Measurements from ENCODE around the gene PSMB11. TPM values are rescaled to one million over a fixed set of nuclear protein-coding genes. Genes with fewer than 3 reads are reported as not detected.

Gene PSMB11
- total RNA-seq, 1 donor from 2014 or later: not detected

GRCh38 chr14:23056956-23057756 lies 15.1 kb downstream of the PSMB11 start, which contains the start of gene CDH24:
Gene CDH24, minus strand, starts transcription at chr14:23057520. Its CDS starts 1,787 bp downstream, at chr14:23055733.
- Mint-ChIP-seq H3K4me3 (peak within 1 kb of the TSS; percentile 96), H3K27me3 (ENCODE audit: low read depth) (peaks cover 5% of the 10 kb centered on the region), H3K9me3 (no peaks in the 10 kb centered on the region), H3K36me3 (ENCODE audit: low read depth) (peaks cover 4% of the 10 kb centered on the region), H3K4me1 (peaks cover 20% of the 10 kb centered on the region), H3K27ac (ENCODE audit: unreplicated experiment) (peak within 1 kb of the TSS; percentile 87)
- DNase-seq (ENCODE audit: low read depth, low spot score): peak; percentile 72
- TF ChIP-seq, protein P1, sequence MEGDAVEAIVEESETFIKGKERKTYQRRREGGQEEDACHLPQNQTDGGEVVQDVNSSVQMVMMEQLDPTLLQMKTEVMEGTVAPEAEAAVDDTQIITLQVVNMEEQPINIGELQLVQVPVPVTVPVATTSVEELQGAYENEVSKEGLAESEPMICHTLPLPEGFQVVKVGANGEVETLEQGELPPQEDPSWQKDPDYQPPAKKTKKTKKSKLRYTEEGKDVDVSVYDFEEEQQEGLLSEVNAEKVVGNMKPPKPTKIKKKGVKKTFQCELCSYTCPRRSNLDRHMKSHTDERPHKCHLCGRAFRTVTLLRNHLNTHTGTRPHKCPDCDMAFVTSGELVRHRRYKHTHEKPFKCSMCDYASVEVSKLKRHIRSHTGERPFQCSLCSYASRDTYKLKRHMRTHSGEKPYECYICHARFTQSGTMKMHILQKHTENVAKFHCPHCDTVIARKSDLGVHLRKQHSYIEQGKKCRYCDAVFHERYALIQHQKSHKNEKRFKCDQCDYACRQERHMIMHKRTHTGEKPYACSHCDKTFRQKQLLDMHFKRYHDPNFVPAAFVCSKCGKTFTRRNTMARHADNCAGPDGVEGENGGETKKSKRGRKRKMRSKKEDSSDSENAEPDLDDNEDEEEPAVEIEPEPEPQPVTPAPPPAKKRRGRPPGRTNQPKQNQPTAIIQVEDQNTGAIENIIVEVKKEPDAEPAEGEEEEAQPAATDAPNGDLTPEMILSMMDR (conservative IDR thresholded peaks at IDR 0.05): no peak

DNA sequence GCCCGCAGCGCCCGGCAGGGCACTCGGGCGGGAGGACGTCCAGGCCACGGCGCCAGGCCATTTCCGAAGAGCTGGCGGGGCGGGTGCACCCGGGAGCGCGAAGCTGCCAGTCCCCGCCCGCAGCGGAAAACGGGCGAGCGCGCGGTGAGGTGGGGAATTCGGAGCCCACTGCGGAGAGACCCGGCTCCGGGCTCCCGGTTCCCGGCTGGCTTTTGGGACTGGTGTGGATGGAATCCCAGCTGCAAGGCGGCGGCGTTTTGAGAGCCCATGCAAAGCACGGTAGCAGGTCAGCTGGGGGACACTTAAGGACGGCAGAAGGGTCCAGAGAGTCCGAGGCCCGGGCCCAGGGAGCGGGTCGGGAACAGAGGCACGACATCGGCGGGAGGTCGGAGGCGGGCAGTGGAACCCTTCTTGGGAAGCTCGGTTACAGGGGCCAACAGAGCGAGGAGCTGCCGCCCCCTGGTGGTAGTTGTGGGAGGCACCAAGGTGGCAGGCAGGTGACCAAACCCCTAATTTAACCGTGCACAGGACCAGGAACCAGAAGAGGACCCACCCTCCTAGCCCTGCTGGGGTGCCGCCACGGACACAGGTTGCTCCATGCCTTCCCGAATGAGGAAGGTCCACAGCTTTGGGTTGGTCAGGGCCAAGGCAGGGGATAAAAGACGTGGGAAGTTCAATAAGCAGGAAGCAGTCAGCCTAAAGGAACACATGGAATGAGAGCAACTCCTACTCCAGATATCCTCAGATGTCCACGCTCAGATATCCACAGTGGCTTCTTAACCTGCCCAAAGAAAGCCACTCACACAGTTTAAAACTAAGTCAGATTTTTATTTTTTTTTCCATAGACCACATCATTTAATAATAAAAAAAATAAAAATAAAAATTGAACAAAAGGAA lies 16.0 kb downstream of the PSMB11 start:
- H3K27ac Mint-ChIP-seq (ENCODE audit: unreplicated experiment): peak overlapping the region; percentile 87
- TF ChIP-seq, protein P1 (conservative IDR thresholded peaks at IDR 0.05): peak; percentile 97
- H3K4me3 Mint-ChIP-seq: peak overlapping the region; percentile 96
- H3K27me3 Mint-ChIP-seq (ENCODE audit: low read depth): peaks cover 5% of the 10 kb centered on the region
- no peaks in the 10 kb centered on the region for H3K9me3 Mint-ChIP-seq
- H3K4me1 Mint-ChIP-seq: peaks cover 20% of the 10 kb centered on the region
- peaks cover 8% of the 10 kb centered on the region for H3K36me3 Mint-ChIP-seq (ENCODE audit: low read depth)
- peak; percentile 96 for DNase-seq (ENCODE audit: low read depth, low spot score)

DNA sequence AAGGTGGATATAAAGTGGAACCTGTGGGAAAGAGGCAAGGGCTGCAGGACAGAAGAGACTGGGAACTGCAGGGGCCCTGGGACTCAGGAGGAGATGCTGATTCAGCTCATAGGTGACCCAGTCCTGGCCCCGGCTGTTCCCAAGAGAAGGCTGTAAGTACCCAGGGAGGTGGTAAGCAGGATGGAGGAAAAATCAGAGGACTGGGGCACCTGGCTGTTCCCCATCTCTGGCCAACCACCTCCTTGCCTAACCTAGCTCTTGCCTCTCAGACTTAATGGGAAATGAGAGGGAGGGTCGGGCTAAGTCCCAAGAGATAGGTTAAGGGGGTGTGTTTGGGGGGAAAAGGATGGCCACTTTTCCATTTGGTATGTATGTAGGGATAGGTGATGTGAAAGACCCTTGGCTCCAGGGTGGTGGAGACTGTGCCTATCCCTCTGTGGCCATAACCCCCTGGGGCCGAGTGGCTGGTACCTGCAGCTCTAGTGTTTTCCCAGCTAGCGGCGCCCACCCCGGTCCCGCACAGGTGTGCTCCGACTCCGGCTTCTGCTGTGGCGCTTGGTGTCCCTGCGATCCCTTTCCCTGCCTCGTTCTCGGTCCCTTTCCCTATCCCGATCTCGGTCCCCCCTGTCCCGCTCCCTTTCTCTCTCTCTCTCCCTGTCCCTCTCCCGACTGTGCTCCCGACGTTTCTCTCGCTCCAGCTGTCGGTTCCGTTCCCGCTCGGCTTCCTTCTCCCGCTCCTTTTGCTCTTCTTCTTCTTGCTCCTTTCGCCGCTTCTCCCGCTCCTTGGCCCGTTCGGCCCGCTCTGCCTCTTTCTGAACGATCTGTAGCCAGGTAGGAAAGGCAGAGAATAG lies 16.9 kb downstream of the PSMB11 start:
- Mint-ChIP-seq H3K36me3 (ENCODE audit: low read depth) (peaks cover 15% of the 10 kb centered on the region), H3K9me3 (no peaks in the 10 kb centered on the region), H3K4me3 (peak overlapping the region; percentile 96), H3K27me3 (ENCODE audit: low read depth) (peaks cover 5% of the 10 kb centered on the region), H3K27ac (ENCODE audit: unreplicated experiment) (no peak overlapping the region), H3K4me1 (peaks cover 20% of the 10 kb centered on the region)
- TF ChIP-seq, protein P1 (conservative IDR thresholded peaks at IDR 0.05): no peak
- DNase-seq (ENCODE audit: low read depth, low spot score): no peak

GRCh38 chr14:23060536-23061260 lies 18.7 kb downstream of the PSMB11 start:
- DNase-seq (ENCODE audit: low read depth, low spot score): no peak
- Mint-ChIP-seq H3K4me1 (peaks cover 22% of the 10 kb centered on the region), H3K27me3 (ENCODE audit: low read depth) (peaks cover 5% of the 10 kb centered on the region), H3K27ac (ENCODE audit: unreplicated experiment) (no peak overlapping the region), H3K4me3 (peak overlapping the region; percentile 66), H3K36me3 (ENCODE audit: low read depth) (peaks cover 18% of the 10 kb centered on the region), H3K9me3 (no peaks in the 10 kb centered on the region)
- TF ChIP-seq, protein P1 (conservative IDR thresholded peaks at IDR 0.05): no peak
